GM12878 (cell line): ENCODE results near the gene SPOP. TPM values are rescaled to one million over a fixed set of nuclear protein-coding genes. Genes with fewer than 3 reads are reported as not detected.

Experiments used
- ATAC-seq: fragments of 200-7000 bp; cut with Tn5 transposase; 3 replicates; pipeline ENCODE4 v1.9.1; 2020; ENCODE audit warnings: mild to moderate bottlenecking, moderate library complexity
- BruUV-seq: library from RNA; stranded (reverse); fragments of 400-500 nt; replicated peaks from 2 replicates; lab custom pipeline; 2021; lab: Mats Ljungman, UMichigan
- CTCF ChIA-PET: fragments of 300-600 bp; sonication (Branson Sonifier 250); formaldehyde crosslinking; extraction: SDS; loops from one replicate; lab custom pipeline; 2021; ENCODE audit warnings: inconsistent platforms; lab: Yijun Ruan, JAX
- POLR2A ChIA-PET: fragments of 350-600 bp; formaldehyde crosslinking; extraction: SDS; loops from one replicate; lab custom pipeline; 2021; ENCODE audit warnings: inconsistent platforms; lab: Charles Lee
- RAD21 ChIA-PET: fragments of 300-600 bp; sonication (Branson Sonifier 250); formaldehyde crosslinking; loops from one replicate; lab custom pipeline; 2023; ENCODE audit warnings: antibody characterized with exemption; ENCODE audit not compliant: unreplicated experiment; lab: Charles Lee
- SMC1A ChIA-PET: fragments of 300-600 bp; sonication (Branson Sonifier 250); formaldehyde crosslinking; loops from one replicate; lab custom pipeline; 2023; ENCODE audit not compliant: unreplicated experiment, uncharacterized antibody; lab: Charles Lee
- DNase-seq: peaks from one replicate; pipeline ENCODE4 v3.0.0-alpha.2; 2011; ENCODE audit warnings: low read depth, low spot score
- FAIRE-seq: peaks from 3 replicates; lab custom pipeline; 2011; peaks lifted over from hg19 to GRCh38; lab: Jason Lieb, UNC
- H2AFZ ChIP-seq: 2 replicates; pipeline ENCODE4 v1.6.0; 2011; ENCODE audit warnings: low read depth, low read length, control low read depth; ENCODE audit not compliant: control insufficient read depth
- H3K27ac ChIP-seq: 2 replicates; pipeline ENCODE4 v1.5.1; 2011; ENCODE audit warnings: control low read depth; ENCODE audit not compliant: control insufficient read depth, insufficient read depth
- H3K27me3 ChIP-seq, 2 experiments: replicated peaks in 1 of 2; 2 replicates each; pipeline versions ENCODE4 v1.6.0 to v1.6.1; 2011; ENCODE audit warnings: low read length in 1 of 2; ENCODE audit not compliant: control insufficient read depth in 2 of 2, insufficient read depth in 2 of 2
- H3K36me3 ChIP-seq, 2 experiments: 2 replicates each; pipeline ENCODE4 v1.5.1; 2011; ENCODE audit warnings: low read length in 1 of 2; ENCODE audit not compliant: control insufficient read depth in 2 of 2, insufficient read depth in 2 of 2
- H3K4me1 ChIP-seq: 2 replicates; pipeline ENCODE4 v1.6.1; 2011; ENCODE audit warnings: mild to moderate bottlenecking, low read length, moderate library complexity, mixed read lengths; ENCODE audit not compliant: control insufficient read depth, insufficient read depth
- H3K4me2 ChIP-seq: 2 replicates; pipeline ENCODE4 v1.6.0; 2011; ENCODE audit warnings: control low read depth; ENCODE audit not compliant: control insufficient read depth, insufficient read depth
- H3K4me3 ChIP-seq: fragments of 200-600 bp; sonication (generic); 2 replicates; pipeline ENCODE4 v1.5.1; 2016
- H3K79me2 ChIP-seq: 2 replicates; pipeline ENCODE4 v1.6.0; 2011; ENCODE audit warnings: low read length; ENCODE audit not compliant: control insufficient read depth, insufficient read depth
- H3K9ac ChIP-seq: 2 replicates; pipeline ENCODE4 v1.8.0; 2011; ENCODE audit warnings: low read length, control low read depth, mixed read lengths; ENCODE audit not compliant: control insufficient read depth, insufficient read depth
- H3K9me3 ChIP-seq: replicated peaks from 3 replicates; pipeline ENCODE4 v1.5.1; 2011; ENCODE audit warnings: mild to moderate bottlenecking, low read length; ENCODE audit not compliant: control insufficient read depth, insufficient read depth
- H4K20me1 ChIP-seq: 2 replicates; pipeline ENCODE4 v1.6.0; 2011; ENCODE audit not compliant: control insufficient read depth, insufficient read depth
- MYB ChIP-seq: fragments of 150-350 bp; IDR thresholded peaks from 2 replicates; pipeline ENCODE4 v1.6.1; 2014; ENCODE audit warnings: mild to moderate bottlenecking, low read depth, low read length, borderline replicate concordance
- NFYB ChIP-seq: IDR thresholded peaks from 2 replicates; pipeline ENCODE4 v1.6.1; 2011; ENCODE audit warnings: low read depth, mild to moderate bottlenecking, low read length, improper control_type of control experiment, moderate library complexity; ENCODE audit not compliant: insufficient read depth
- SUZ12 ChIP-seq: fragments of 200-600 bp; sonication (generic); IDR thresholded peaks from one replicate; pipeline ENCODE4 v1.6.1; 2018; ENCODE audit warnings: antibody characterized with exemption, mild to moderate bottlenecking; ENCODE audit not compliant: unreplicated experiment
- TCF3 ChIP-seq: IDR thresholded peaks from 2 replicates; pipeline ENCODE4 v1.6.1; 2012; ENCODE audit warnings: low read depth, mild to moderate bottlenecking, low read length, borderline replicate concordance; ENCODE audit not compliant: insufficient read depth
- ZBED1 ChIP-seq: IDR thresholded peaks from 2 replicates; pipeline ENCODE4 v1.6.1; 2016; ENCODE audit warnings: borderline replicate concordance
- ZSCAN29 ChIP-seq: fragments of 450-650 bp; IDR thresholded peaks from 2 replicates; pipeline ENCODE4 v1.6.1; 2017; ENCODE audit warnings: mild to moderate bottlenecking, moderate library complexity
- WGBS: methylation state at CpG from one replicate; pipeline ENCODE4 v1.1.6; 2016; ENCODE audit warnings: low lambda C conversion rate; ENCODE audit not compliant: insufficient replicate concordance, insufficient coverage; ENCODE audit errors: missing lambda C conversion rate; 5-methylcytosine and 5-hydroxymethylcytosine counted together
- in situ Hi-C: fragments of 300-500 bp; cut with MboI; formaldehyde crosslinking; loops from 9 replicates; pipeline ENCODE4 v1.14.3; 2018; ENCODE audit warnings: mixed read lengths
- intact Hi-C: fragments of 100-400 bp; cut with micrococcal nuclease; formaldehyde crosslinking; loops from one replicate; pipeline ENCODE4 v1.14.2; 2022; ENCODE audit not compliant: unreplicated experiment
- polyA plus RNA-seq, 11 experiments: library from polyadenylated mRNA; depleted of rRNA in 4 of 11; unstranded in 6 of 11; stranded (reverse) in 5 of 11; fragments of >200 nt; fragmentation: Nextera tagmentation in 4 of 11; fragmentation: Illumina TruSeq in 1 of 11; extraction: Ambion mirVana in 4 of 11; extraction: Trizol in 1 of 11; gene quantifications; 1 replicate in 1 of 11; 2 replicates in 10 of 11; pipeline versions ENCODE4 v1.2.1 to v1.2.3, GENCODE V29; 2011 to 2016; ENCODE audit warnings: inconsistent platforms in 2 of 11, missing spikeins in 2 of 11, low read depth in 1 of 11
- total RNA-seq, 4 experiments: library from RNA; depleted of rRNA in 3 of 4; stranded (reverse); fragments of >200 nt in 3 of 4; fragmentation: Illumina TruSeq in 1 of 4; extraction: Trizol in 1 of 4; gene quantifications; 2 replicates each; pipeline versions ENCODE4 v1.2.1 to v1.2.3, GENCODE V29; 2013 to 2021
- TF ChIP-seq, protein P1 (sequence below): fragments of 450-650 bp; formaldehyde crosslinking; IDR thresholded peaks from 2 replicates; pipeline ENCODE4 v1.4.0; 2022; ENCODE audit warnings: mild to moderate bottlenecking, moderate library complexity
- TF ChIP-seq, protein P2 (sequence below): IDR thresholded peaks from 2 replicates; pipeline ENCODE4 v1.6.1; 2011; ENCODE audit warnings: mild to moderate bottlenecking, low read depth, low read length, moderate library complexity; ENCODE audit not compliant: insufficient replicate concordance
- TF ChIP-seq, protein P3 (sequence below): IDR thresholded peaks from 2 replicates; pipeline ENCODE4 v1.6.1; 2011; ENCODE audit warnings: borderline replicate concordance, low read depth, mild to moderate bottlenecking, moderate library complexity, low read length; ENCODE audit not compliant: insufficient read depth, poor library complexity, severe bottlenecking

Gene SPOP
- total and polyA plus RNA-seq, 10 of the 15 experiments (the other 5 are each of a cell fraction or from before 2014, with no cell fraction given), result 35.1 to 80.4 (median 44.7) TPM

- H4K20me1 ChIP-seq, result no peaks in the 10 kb centered on the region
- FAIRE-seq (no peak), DNase-seq (no peak), ATAC-seq (no peak)
- intact Hi-C loops, result no loop called here
- no peaks in the 10 kb centered on the region for H3K9me3 ChIP-seq
- SMC1A ChIA-PET, result interaction anchor here (2.6 kb wide), 1 partner anchor 113 kb away, joined by 11 read pairs; no protein-coding TSS in a partner anchor
- no peak overlapping the region for H3K27ac ChIP-seq
- no peaks in the 10 kb centered on the region for H3K36me3 ChIP-seq
- no peak overlapping the region for H3K9ac ChIP-seq
- no peaks in the 10 kb centered on the region; a peak in 1 of 4 replicates for H3K27me3 ChIP-seq
- in situ Hi-C loops, result no loop called here
- H3K4me1 ChIP-seq, result no peaks in the 10 kb centered on the region
- RAD21 ChIA-PET, result no interaction called here
- no peaks in the 10 kb centered on the region for H3K79me2 ChIP-seq
- WGBS, result 48% methylated on average over 8 of the region's 8 CpGs
- H3K4me3 ChIP-seq, result no peak overlapping the region
- no peak overlapping the region for H3K4me2 ChIP-seq
- no peak overlapping the region for H2AFZ ChIP-seq
- POLR2A ChIA-PET, result no interaction called here
- BruUV-seq, result no TSS peak
- CTCF ChIA-PET, result no interaction called here
- TF ChIP-seq SUZ12 (no peak), ZBED1 (no peak)
These were observed 95.1 kb downstream of the SPOP start for GRCh38 chr17:49582789-49583188.

- Histone ChIP-seq H3K27ac (no peak overlapping the region), H3K79me2 (no peaks in the 10 kb centered on the region), H3K4me3 (no peak overlapping the region), H3K4me1 (no peaks in the 10 kb centered on the region), H3K4me2 (no peak overlapping the region), H3K9ac (no peak overlapping the region), H3K36me3 (no peaks in the 10 kb centered on the region), H3K27me3 (peaks cover 0 to 5% of the 10 kb centered on the region in 2 experiments; a peak in 3 of 4 replicates), H4K20me1 (no peaks in the 10 kb centered on the region), H2AFZ (no peak overlapping the region), H3K9me3 (no peaks in the 10 kb centered on the region)
- POLR2A ChIA-PET, result no interaction called here
- ATAC-seq, result no peak
- CTCF ChIA-PET, result interaction anchor here (0.6 kb wide), 1 partner anchor 106 kb away, joined by 3 read pairs; no protein-coding TSS in a partner anchor
- no peak for FAIRE-seq
- DNase-seq, result no peak
- in situ Hi-C loops, result no loop called here
- SMC1A ChIA-PET, result interaction anchor here (2.6 kb wide), 1 partner anchor 114 kb away, joined by 11 read pairs; no protein-coding TSS in a partner anchor
- intact Hi-C loops, result no loop called here
- BruUV-seq, result no TSS peak
- RAD21 ChIA-PET, result no interaction called here
- WGBS, result 63% methylated on average over 12 of the region's 12 CpGs
- no peak for TF ChIP-seq ZSCAN29
- TF ChIP-seq, protein P1, sequence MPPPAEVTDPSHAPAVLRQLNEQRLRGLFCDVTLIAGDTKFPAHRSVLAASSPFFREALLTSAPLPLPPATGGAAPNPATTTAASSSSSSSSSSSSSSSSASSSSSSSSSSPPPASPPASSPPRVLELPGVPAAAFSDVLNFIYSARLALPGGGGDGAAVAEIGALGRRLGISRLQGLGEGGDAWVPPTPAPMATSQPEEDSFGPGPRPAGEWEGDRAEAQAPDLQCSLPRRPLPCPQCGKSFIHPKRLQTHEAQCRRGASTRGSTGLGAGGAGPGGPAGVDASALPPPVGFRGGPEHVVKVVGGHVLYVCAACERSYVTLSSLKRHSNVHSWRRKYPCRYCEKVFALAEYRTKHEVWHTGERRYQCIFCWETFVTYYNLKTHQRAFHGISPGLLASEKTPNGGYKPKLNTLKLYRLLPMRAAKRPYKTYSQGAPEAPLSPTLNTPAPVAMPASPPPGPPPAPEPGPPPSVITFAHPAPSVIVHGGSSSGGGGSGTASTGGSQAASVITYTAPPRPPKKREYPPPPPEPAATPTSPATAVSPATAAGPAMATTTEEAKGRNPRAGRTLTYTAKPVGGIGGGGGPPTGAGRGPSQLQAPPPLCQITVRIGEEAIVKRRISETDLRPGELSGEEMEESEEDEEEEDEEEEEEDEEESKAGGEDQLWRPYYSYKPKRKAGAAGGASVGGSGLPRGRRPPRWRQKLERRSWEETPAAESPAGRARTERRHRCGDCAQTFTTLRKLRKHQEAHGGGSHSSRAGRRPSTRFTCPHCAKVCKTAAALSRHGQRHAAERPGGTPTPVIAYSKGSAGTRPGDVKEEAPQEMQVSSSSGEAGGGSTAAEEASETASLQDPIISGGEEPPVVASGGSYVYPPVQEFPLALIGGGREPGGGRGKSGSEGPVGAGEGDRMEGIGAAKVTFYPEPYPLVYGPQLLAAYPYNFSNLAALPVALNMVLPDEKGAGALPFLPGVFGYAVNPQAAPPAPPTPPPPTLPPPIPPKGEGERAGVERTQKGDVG (CRISPR knock-in tag), result no peak
- no peak for TF ChIP-seq TCF3
- TF ChIP-seq, protein P2, sequence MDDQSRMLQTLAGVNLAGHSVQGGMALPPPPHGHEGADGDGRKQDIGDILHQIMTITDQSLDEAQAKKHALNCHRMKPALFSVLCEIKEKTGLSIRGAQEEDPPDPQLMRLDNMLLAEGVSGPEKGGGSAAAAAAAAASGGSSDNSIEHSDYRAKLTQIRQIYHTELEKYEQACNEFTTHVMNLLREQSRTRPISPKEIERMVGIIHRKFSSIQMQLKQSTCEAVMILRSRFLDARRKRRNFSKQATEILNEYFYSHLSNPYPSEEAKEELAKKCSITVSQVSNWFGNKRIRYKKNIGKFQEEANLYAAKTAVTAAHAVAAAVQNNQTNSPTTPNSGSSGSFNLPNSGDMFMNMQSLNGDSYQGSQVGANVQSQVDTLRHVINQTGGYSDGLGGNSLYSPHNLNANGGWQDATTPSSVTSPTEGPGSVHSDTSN, result no peak
- TF ChIP-seq, protein P3, sequence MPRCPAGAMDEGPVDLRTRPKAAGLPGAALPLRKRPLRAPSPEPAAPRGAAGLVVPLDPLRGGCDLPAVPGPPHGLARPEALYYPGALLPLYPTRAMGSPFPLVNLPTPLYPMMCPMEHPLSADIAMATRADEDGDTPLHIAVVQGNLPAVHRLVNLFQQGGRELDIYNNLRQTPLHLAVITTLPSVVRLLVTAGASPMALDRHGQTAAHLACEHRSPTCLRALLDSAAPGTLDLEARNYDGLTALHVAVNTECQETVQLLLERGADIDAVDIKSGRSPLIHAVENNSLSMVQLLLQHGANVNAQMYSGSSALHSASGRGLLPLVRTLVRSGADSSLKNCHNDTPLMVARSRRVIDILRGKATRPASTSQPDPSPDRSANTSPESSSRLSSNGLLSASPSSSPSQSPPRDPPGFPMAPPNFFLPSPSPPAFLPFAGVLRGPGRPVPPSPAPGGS, result no peak
- no peak for TF ChIP-seq NFYB
- no peak for TF ChIP-seq MYB
These were observed 95.7 kb downstream of the SPOP start for GRCh38 chr17:49582055-49582722.
